GM13976 (cell line): ENCODE data around the gene TGM2.
"Not testable (repeated sequence)": the region's sequence is repeated elsewhere in the genome, so short reads cannot be mapped to it uniquely, and the experiment has no call there.

Experiments
- DNase-seq: peaks from one replicate; pipeline ENCODE4 v3.0.0; 2012; ENCODE audit warnings: low spot score
- CTCF ChIP-seq: IDR thresholded peaks from 2 replicates; pipeline ENCODE4 v1.5.1; 2012; ENCODE audit warnings: borderline replicate concordance, mild to moderate bottlenecking; ENCODE audit not compliant: insufficient read depth; ENCODE audit errors: extremely low read depth, missing control alignments, control extremely low read depth
- in situ Hi-C: fragments of 300-500 bp; cut with MboI; formaldehyde crosslinking; loops from one replicate; pipeline ENCODE4 v1.12.0; 2022; ENCODE audit warnings: low sequenced_read_pairs, mixed read lengths, inconsistent platforms; ENCODE audit not compliant: unreplicated experiment

TGM2 gene

GRCh38 chr20:38110525-38111178 is 54.4 kb downstream of the TGM2 start:
- DNase-seq: no peak
- TF ChIP-seq CTCF: no peak
- in situ Hi-C loops: no loop called here

DNA sequence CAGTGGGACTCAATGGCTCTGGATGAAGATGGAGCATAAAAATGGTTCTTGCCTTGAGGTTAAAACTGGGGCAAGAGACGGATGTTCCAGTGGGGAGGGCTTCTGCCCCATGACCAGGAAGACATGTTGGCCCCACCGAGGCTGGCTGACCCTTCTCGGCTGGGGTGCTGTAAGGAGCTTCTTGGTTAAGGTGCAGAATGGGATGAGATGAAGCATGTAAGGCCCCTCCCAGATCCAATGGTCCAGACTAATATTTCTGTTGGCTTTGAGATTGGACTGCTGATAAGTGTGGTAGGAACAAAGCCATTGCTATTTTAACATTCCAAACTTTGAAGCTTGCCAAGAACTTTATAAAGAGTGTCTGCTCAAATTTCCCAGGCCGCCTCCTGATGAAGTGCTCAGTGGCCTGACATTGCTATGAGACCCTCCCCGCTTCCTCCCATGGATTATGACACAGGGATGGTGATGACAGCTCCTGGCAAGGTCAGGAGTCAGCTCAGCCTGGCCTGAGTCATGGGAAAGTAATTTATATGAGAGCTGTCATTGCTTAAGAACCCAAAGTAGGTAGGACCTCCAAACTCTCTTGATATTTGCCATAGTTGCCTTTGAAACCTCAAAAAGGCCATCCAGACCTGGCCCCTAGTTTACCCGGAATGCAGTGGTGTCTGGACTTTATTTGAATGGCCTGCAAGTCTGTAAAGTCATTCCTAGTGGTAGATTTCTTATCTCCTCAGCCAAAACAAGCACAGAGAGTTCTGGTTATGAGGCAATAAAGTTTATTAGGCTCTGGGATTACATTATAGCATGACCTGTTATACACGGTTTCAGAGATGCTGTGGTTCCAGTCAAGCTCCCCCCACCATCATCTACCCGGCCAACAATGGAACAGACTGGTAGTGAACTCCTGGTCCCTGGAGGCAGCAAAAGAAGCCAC is 55.2 kb downstream of the TGM2 start:
- no peak for TF ChIP-seq CTCF
- in situ Hi-C loops: no loop called here
- DNase-seq: no peak

DNA sequence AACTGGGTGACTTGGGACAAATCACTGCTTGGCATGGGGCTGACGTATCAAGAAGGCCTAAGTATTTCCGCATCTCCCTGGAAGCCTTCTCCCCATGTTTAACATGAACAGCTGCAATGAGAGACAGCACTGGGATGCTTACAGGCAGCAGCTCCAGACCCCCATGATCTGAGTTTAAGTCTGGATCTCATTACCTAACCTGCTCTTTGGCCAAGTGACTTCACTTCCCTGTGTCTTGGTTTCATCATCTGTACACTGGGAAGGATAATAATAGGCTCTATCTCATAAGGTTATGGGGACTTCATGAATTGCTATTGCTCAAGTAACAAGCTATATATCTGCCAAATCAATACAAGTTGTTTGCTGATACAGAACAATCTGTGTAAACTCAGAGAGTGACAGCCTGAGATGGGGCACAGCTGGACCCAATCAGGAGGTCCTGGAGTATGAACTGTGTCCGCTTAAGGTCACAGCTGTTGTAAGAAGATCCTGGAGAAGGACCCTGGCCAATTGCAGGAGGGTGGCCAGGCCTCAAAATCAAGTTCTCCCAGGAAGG is 56.0 kb downstream of the TGM2 start:
- in situ Hi-C loops: no loop called here
- DNase-seq: no peak
- no peak for TF ChIP-seq CTCF

DNA sequence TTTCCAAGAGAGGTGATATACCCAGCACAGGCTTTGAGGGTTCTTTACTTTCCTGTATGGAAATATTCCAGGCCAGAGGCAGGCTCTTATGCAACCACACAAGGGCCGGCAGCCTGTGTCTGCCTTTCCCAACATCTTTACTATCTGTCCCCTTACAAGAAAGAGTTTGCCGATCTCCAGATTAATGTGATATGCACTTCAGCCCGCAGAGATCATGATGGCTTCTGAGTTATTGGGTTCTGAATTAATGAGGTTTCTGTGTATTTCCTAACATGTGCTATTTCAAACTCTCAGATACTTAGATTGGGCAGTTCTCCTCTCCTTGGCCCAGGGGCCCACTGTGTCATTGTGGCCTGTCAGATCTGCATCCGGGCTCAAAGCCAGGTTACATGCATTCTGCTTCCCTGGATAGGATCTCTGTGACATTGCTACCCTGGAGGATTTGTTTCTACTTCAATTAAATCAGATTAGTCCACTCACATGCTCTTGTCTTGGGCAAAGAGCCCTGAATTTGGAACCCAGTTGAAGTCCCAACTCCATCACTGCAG is 56.6 kb downstream of the TGM2 start:
- no peak for TF ChIP-seq CTCF
- in situ Hi-C loops: no loop called here
- no peak for DNase-seq

DNA sequence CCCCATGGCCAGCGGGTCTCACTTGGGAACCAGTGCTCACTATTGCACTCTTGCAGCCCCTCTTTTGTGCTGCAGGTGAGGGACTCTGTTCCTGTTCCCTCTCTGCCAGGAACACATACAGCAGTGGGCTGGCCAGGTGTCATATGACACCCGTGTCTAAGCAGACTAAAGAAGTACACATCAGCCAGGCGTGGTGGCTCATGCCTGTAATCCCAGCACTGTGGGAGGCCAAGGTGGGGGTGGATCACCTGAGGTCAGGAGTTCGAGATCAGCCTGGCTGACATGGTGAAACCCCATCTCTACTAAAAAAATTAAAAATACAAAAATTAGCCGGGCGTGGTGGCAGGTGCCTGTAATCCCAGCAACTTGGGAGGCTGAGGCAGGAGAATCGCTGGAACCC is 57.2 kb downstream of the TGM2 start:
- in situ Hi-C loops, DNase-seq: not testable (repeated sequence)

- DNase-seq, in situ Hi-C loops: not testable (repeated sequence)
Observed at GRCh38 chr20:38107386-38107785, 57.7 kb downstream of the TGM2 start.

- DNase-seq: no peak
- no peak for TF ChIP-seq CTCF
- in situ Hi-C loops: no loop called here
Observed at GRCh38 chr20:38106461-38106860, 58.6 kb downstream of the TGM2 start.
